H9 (cell line): ENCODE results near the gene SP100. TPM values are rescaled to one million over a fixed set of nuclear protein-coding genes. Genes with fewer than 3 reads are reported as not detected.

ENCODE experiments used
- DNase-seq: peaks from one replicate; pipeline ENCODE4 v3.0.0-alpha.2; 2017
- H2AFZ ChIP-seq: one replicate; pipeline ENCODE4 v1.6.1; 2013; ENCODE audit warnings: mild to moderate bottlenecking, low read length, control low read depth, moderate library complexity
- H2AK5ac ChIP-seq: 2 replicates; pipeline ENCODE4 v1.6.1; 2013; ENCODE audit warnings: low read length, control low read depth, mixed read lengths; ENCODE audit not compliant: insufficient read length
- H2BK120ac ChIP-seq: one replicate; pipeline ENCODE4 v1.6.1; 2013; ENCODE audit warnings: low read depth, mild to moderate bottlenecking, low read length, control low read depth, inconsistent platforms; ENCODE audit not compliant: poor library complexity, severe bottlenecking
- H2BK12ac ChIP-seq: 2 replicates; pipeline ENCODE4 v1.6.1; 2013; ENCODE audit warnings: low read length, control low read depth, mixed read lengths, low read depth; ENCODE audit not compliant: insufficient read length
- H2BK15ac ChIP-seq: 2 replicates; pipeline ENCODE4 v1.6.1; 2013; ENCODE audit warnings: low read depth, low read length, control low read depth
- H2BK20ac ChIP-seq: one replicate; pipeline ENCODE4 v1.6.1; 2013; ENCODE audit warnings: low read depth, mild to moderate bottlenecking, low read length, control low read depth, inconsistent platforms; ENCODE audit not compliant: poor library complexity, severe bottlenecking
- H2BK5ac ChIP-seq: 2 replicates; pipeline ENCODE4 v1.6.1; 2013; ENCODE audit warnings: low read length, control low read depth, mixed read lengths; ENCODE audit not compliant: insufficient read length
- H3K14ac ChIP-seq: 2 replicates; pipeline ENCODE4 v1.6.1; 2013; ENCODE audit warnings: low read length, control low read depth; ENCODE audit not compliant: insufficient read depth
- H3K18ac ChIP-seq: 2 replicates; pipeline ENCODE4 v1.6.1; 2013; ENCODE audit warnings: low read depth, mild to moderate bottlenecking, mixed read lengths, low read length, control low read depth; ENCODE audit not compliant: insufficient read length
- H3K23ac ChIP-seq: 2 replicates; pipeline ENCODE4 v1.6.1; 2013; ENCODE audit warnings: low read length, control low read depth, mixed read lengths, low read depth; ENCODE audit not compliant: insufficient read length
- H3K23me2 ChIP-seq: 2 replicates; pipeline ENCODE4 v1.6.1; 2013; ENCODE audit warnings: low read depth, mild to moderate bottlenecking, mixed read lengths, low read length, control low read depth; ENCODE audit not compliant: insufficient read length, poor library complexity, severe bottlenecking
- H3K27ac ChIP-seq: 2 replicates; pipeline ENCODE4 v1.5.1; 2013; ENCODE audit warnings: low read length, control low read depth, mixed read lengths, low read depth; ENCODE audit not compliant: insufficient read length
- H3K27me3 ChIP-seq: 2 replicates; pipeline ENCODE4 v1.6.1; 2013; ENCODE audit warnings: low read length, control low read depth, inconsistent platforms; ENCODE audit not compliant: insufficient read depth
- H3K4ac ChIP-seq: 2 replicates; pipeline ENCODE4 v1.6.1; 2013; ENCODE audit warnings: low read depth, mild to moderate bottlenecking, control low read depth, inconsistent platforms, low read length, moderate library complexity
- H3K4me1 ChIP-seq: 2 replicates; pipeline ENCODE4 v1.6.1; 2013; ENCODE audit warnings: low read length, control low read depth, inconsistent platforms; ENCODE audit not compliant: insufficient read depth
- H3K4me2 ChIP-seq: 2 replicates; pipeline ENCODE4 v1.6.1; 2013; ENCODE audit warnings: low read length, control low read depth, mixed read lengths; ENCODE audit not compliant: insufficient read length, insufficient read depth
- H3K56ac ChIP-seq: 2 replicates; pipeline ENCODE4 v1.6.1; 2013; ENCODE audit warnings: low read depth, mild to moderate bottlenecking, mixed read lengths, low read length, control low read depth; ENCODE audit not compliant: insufficient read length
- H3K79me1 ChIP-seq: 2 replicates; pipeline ENCODE4 v1.6.1; 2013; ENCODE audit warnings: low read depth, mild to moderate bottlenecking, moderate library complexity, low read length, control low read depth, inconsistent platforms; ENCODE audit not compliant: insufficient read depth, poor library complexity, severe bottlenecking
- H3K79me2 ChIP-seq: 2 replicates; pipeline ENCODE4 v1.6.1; 2013; ENCODE audit warnings: low read length, control low read depth, inconsistent platforms; ENCODE audit not compliant: insufficient read depth
- H3K9ac ChIP-seq: 2 replicates; pipeline ENCODE4 v1.6.1; 2013; ENCODE audit warnings: low read length, control low read depth, mixed read lengths; ENCODE audit not compliant: insufficient read length; ENCODE audit errors: extremely low read depth
- H3K9me3 ChIP-seq: one replicate; pipeline ENCODE4 v1.6.1; 2013; ENCODE audit warnings: low read depth, low read length, inconsistent platforms; ENCODE audit not compliant: control insufficient read depth
- H3T11ph ChIP-seq: one replicate; pipeline ENCODE4 v1.6.1; 2013; ENCODE audit warnings: mild to moderate bottlenecking, low read length, control low read depth, inconsistent platforms
- H4K20me1 ChIP-seq: one replicate; pipeline ENCODE4 v1.6.1; 2013; ENCODE audit not compliant: control insufficient read depth, insufficient read length, insufficient read depth
- H4K5ac ChIP-seq: 2 replicates; pipeline ENCODE4 v1.6.1; 2013; ENCODE audit warnings: low read depth, mild to moderate bottlenecking, mixed read lengths, low read length, control low read depth; ENCODE audit not compliant: insufficient read length
- H4K8ac ChIP-seq: replicated peaks from 2 replicates; pipeline ENCODE4 v1.6.1; 2013; ENCODE audit warnings: low read length, control low read depth, mixed read lengths, low read depth; ENCODE audit not compliant: insufficient read length
- H4K91ac ChIP-seq: 2 replicates; pipeline ENCODE4 v1.6.1; 2013; ENCODE audit warnings: low read depth, mild to moderate bottlenecking, moderate library complexity, mixed read lengths, low read length, control low read depth; ENCODE audit not compliant: insufficient read length
- H3K27ac Mint-ChIP-seq, 3 experiments: 2 replicates in 2 of 3; 3 replicates in 1 of 3; pipeline ENCODE4 v1.8.0; 2020 to 2021; ENCODE audit warnings: mixed read lengths in 3 of 3, mild to moderate bottlenecking in 1 of 3, moderate library complexity in 1 of 3
- H3K27me3 Mint-ChIP-seq: 2 replicates; pipeline ENCODE4 v1.8.0; 2021; ENCODE audit warnings: low read depth, mild to moderate bottlenecking, moderate library complexity, mixed read lengths
- H3K36me3 Mint-ChIP-seq, 3 experiments: 2 replicates in 2 of 3; 3 replicates in 1 of 3; pipeline ENCODE4 v1.8.0; 2020 to 2021; ENCODE audit warnings: low read depth in 3 of 3, mixed read lengths in 3 of 3; ENCODE audit not compliant: insufficient read depth in 1 of 3
- H3K4me1 Mint-ChIP-seq, 2 experiments: 2 replicates each; pipeline ENCODE4 v1.8.0; 2020; ENCODE audit warnings: mixed read lengths in 2 of 2
- H3K4me3 Mint-ChIP-seq, 2 experiments: 2 replicates in 1 of 2; 3 replicates in 1 of 2; pipeline ENCODE4 v1.8.0; 2020 to 2021; ENCODE audit warnings: mild to moderate bottlenecking in 2 of 2, mixed read lengths in 2 of 2, moderate library complexity in 1 of 2
- H3K9me3 Mint-ChIP-seq, 2 experiments: 2 replicates in 1 of 2; 3 replicates in 1 of 2; pipeline ENCODE4 v1.8.0; 2020; ENCODE audit warnings: mild to moderate bottlenecking in 2 of 2, mixed read lengths in 2 of 2, moderate library complexity in 1 of 2
- CTCF ChIP-seq: fragments of 200-600 bp; sonication (generic); conservative IDR thresholded peaks from 3 replicates; pipeline ENCODE4 v1.8.0; 2021; ENCODE audit warnings: antibody characterized with exemption, mild to moderate bottlenecking
- WGBS: extraction: QIAGEN DNeasy Blood & Tissue Kit; methylation state at CpG from one replicate; pipeline ENCODE4 v1.1.7; 2013; ENCODE audit warnings: missing lambda C conversion rate, low lambda C conversion rate, mixed read lengths; ENCODE audit not compliant: insufficient read length; ENCODE audit errors: extremely low coverage; 5-methylcytosine and 5-hydroxymethylcytosine counted together
- total RNA-seq: library from RNA; stranded (reverse); gene quantifications from 2 replicates; pipeline ENCODE4 v1.2.1, GENCODE V29; 2021

SP100 gene
- total RNA-seq, 1 experiment from 2014 or later: 0.28 TPM

- Histone ChIP-seq H2BK20ac (no peak overlapping the region), H4K20me1 (no peaks in the 10 kb centered on the region), H3K56ac (no peak overlapping the region), H4K5ac (no peak overlapping the region), H3T11ph (no peak overlapping the region), H3K27me3 (no peaks in the 10 kb centered on the region), H3K14ac (no peak overlapping the region), H3K18ac (no peak overlapping the region), H3K4ac (no peak overlapping the region), H2AK5ac (no peak overlapping the region), H3K23me2 (no peaks in the 10 kb centered on the region), H2AFZ (no peak overlapping the region), H2BK5ac (no peak overlapping the region), H3K4me1 (no peaks in the 10 kb centered on the region), H3K79me2 (no peaks in the 10 kb centered on the region), H2BK15ac (no peak overlapping the region), H3K27ac (no peak overlapping the region), H3K79me1 (no peaks in the 10 kb centered on the region), H3K23ac (no peak overlapping the region), H2BK12ac (no peak overlapping the region), H2BK120ac (no peak overlapping the region), H4K8ac (no peak overlapping the region), H3K9ac (no peak overlapping the region), H3K9me3 (no peaks in the 10 kb centered on the region), H4K91ac (no peak overlapping the region), H3K4me2 (no peak overlapping the region)
- no peaks in the 10 kb centered on the region for H3K4me1 Mint-ChIP-seq
- WGBS: no CpG with 5 or more reads among the region's 4 CpGs
- no peak for DNase-seq
- H3K9me3 Mint-ChIP-seq: peaks cover 0 to 3% of the 10 kb centered on the region in 2 experiments; a peak in 1 of 5 replicates
- H3K36me3 Mint-ChIP-seq: no peaks in the 10 kb centered on the region; a peak in 1 of 7 replicates
- H3K27me3 Mint-ChIP-seq: no peaks in the 10 kb centered on the region
- no peak overlapping the region for H3K4me3 Mint-ChIP-seq
- no peak overlapping the region for H3K27ac Mint-ChIP-seq
- TF ChIP-seq CTCF: no peak
These were observed 97.2 kb downstream of the SP100 start for GRCh38 chr2:230512955-230513748.
